Motor neuron (in vitro differentiated cells): ENCODE results near the gene ADAMTS9. TPM values are rescaled to one million over a fixed set of nuclear protein-coding genes. Genes with fewer than 3 reads are reported as not detected.

Experiments
- ATAC-seq, 8 experiments: fragments of 200-7000 bp; cut with Tn5 transposase; replicated peaks in 6 of 8; 2 replicates each; pipeline ENCODE4 v1.8.0; 2021; ENCODE audit warnings: mild to moderate bottlenecking in 8 of 8, moderate library complexity in 8 of 8
- H3K27ac ChIP-seq, 2 donors: fragments of 250-450 bp; sonication (Bioruptor Pico); 2 replicates each; pipeline ENCODE4 v1.9.0; 2021; ENCODE audit warnings: antibody characterized with exemption in 2 of 2, mild to moderate bottlenecking in 2 of 2, moderate library complexity in 1 of 2
- H3K4me1 ChIP-seq, 2 donors: fragments of 250-450 bp; sonication (Bioruptor Pico); replicated peaks in 1 of 2; 2 replicates each; pipeline ENCODE4 v1.6.1; 2021; ENCODE audit warnings: antibody characterized with exemption in 2 of 2, mild to moderate bottlenecking in 2 of 2, moderate library complexity in 1 of 2
- H3K4me3 ChIP-seq, 5 donors: fragments of 250-450 bp; sonication (Bioruptor Pico); 2 replicates each; pipeline ENCODE4 v1.9.0; 2021; ENCODE audit warnings: antibody characterized with exemption in 5 of 5, mild to moderate bottlenecking in 5 of 5, moderate library complexity in 4 of 5
- WGBS, 10 experiments: fragments of 450-650 bp; shearing (Covaris generic); methylation state at CpG; one replicate each; pipeline ENCODE4 v1.0.0; 2022; 5-methylcytosine and 5-hydroxymethylcytosine counted together
- in situ Hi-C, 9 experiments: fragments of 400-800 bp; cut with MboI; loops; one replicate each; pipeline ENCODE4 v1.15.0; 2021; ENCODE audit warnings: low sequenced_read_pairs in 9 of 9, low pct_unique_long_range_greater_than_20kb in 2 of 9; ENCODE audit not compliant: unreplicated experiment in 9 of 9
- total RNA-seq, 8 experiments: library from RNA; unstranded; fragments of 300-600 nt; gene quantifications; 2 replicates each; pipeline versions ENCODE4 v1.2.3 to v1.2.4, GENCODE V29; 2022

The ADAMTS9 gene
- total RNA-seq, 8 experiments from 2014 or later, result 7.6 to 70.6 (median 10.7) TPM

DNA sequence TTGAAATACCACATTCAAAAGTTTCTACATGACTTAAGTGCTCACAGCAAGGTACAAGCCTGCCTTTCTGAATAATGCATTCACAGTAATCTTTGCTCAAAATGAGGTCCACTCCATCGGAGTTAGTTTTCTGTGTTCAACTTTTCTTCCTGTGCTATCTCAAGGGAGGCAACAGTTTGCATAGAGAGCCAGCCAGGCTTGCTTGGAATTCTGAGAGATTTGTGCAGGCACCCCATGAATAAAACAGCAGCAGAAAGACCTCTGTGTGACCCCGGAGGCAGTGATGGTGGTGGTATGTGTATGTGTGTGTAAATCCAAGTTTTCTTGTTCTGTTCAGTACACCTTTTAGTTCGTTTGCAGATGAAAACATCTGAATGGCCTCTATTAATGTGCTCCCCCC lies 124.0 kb downstream of the ADAMTS9 start:
- Histone ChIP-seq H3K4me3 (no peak overlapping the region), H3K4me1 (peaks cover 13 to 27% of the 10 kb centered on the region in 2 donors), H3K27ac (no peak overlapping the region)
- 0 to 22% (median 0%) methylated on average over 1 to 3 of the region's 3 CpGs; no CpG with 5 or more reads in 1 of the 10 experiments for WGBS, 10 experiments
- peak in 7 of 8 experiments; percentile 33 to 72 (median 52) for ATAC-seq
- in situ Hi-C loops, result no loop called here

DNA sequence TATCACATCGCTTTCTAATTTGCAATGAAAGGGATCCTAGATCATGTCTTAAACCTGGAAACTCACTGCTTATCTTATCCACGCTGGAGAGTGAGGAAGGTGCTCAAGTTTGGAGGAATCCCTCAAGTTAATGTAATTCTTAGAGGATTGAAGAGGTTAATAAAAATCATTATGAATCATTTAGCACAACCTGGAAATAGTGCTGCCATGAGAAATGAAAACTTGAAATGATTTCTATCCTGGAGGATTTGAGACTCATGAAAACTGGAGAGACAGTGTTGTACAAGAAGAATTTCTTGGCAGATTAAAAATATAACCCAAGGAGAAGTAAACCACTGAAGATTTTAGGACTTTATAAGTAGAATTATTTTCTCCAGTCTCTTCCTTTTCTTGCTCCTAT lies 125.9 kb downstream of the ADAMTS9 start:
- H3K4me1 ChIP-seq, result peaks cover 13 to 20% of the 10 kb centered on the region in 2 donors
- H3K27ac ChIP-seq, result no peak overlapping the region
- peak in 1 of 8 experiments; percentile 10 for ATAC-seq
- no peak overlapping the region for H3K4me3 ChIP-seq
- in situ Hi-C loops, result no loop called here
- 0 to 100% (median 93%) methylated on average over 1 to 2 of the region's 2 CpGs; no CpG with 5 or more reads in 3 of the 10 experiments for WGBS, 10 experiments

DNA sequence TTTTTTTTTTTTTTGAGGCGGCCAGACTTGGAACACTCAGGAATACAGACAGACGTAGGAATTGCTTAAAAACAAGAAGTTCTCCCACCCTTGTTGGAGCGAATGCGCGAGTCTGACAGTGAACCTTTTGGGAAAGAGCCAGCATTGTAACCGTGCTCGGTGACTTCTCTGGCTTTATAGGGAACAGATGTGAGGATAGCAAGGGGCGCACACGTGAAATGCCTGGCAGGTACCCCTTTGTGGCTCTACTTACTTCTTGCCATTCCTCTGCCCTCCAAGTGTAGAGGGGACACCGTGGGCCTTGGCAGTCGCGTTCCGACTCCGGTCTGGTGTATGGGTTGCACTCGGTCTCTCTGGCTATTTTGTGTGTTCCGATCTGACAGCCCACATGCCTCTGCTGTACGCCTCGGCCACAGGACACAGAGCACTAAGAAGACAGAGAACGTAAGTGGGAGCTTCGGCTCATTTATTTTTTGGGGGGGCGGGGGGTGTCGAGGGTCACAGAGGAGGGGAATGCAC lies 126.4 kb downstream of the ADAMTS9 start:
- peak in 1 of 8 experiments; percentile 66 for ATAC-seq
- in situ Hi-C loops, result no loop called here
- Histone ChIP-seq H3K4me1 (peaks cover 13 to 15% of the 10 kb centered on the region in 2 donors), H3K27ac (no peak overlapping the region), H3K4me3 (no peak overlapping the region)
- 7 to 100% (median 57%) methylated on average over 1 to 8 of the region's 22 CpGs; no CpG with 5 or more reads in 1 of the 10 experiments for WGBS, 10 experiments

DNA sequence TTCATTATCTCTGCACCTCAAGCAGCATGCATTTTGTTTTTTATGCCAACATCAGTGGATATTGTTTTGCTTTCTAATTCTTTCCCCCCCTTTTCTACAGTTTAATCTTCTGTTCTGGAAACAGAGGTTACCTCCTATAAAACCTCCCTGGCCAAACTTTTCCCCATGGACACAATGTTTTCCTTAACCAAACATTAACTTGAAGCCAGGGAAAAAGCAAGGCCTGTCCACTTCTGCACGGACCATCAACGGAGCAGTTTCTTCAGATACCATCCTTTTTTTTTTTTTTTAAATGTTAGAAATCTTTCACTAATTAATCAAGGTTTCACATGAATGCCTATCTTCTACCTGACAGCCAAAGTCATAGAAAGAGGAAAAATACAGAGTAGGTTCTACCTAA lies 127.0 kb downstream of the ADAMTS9 start:
- Histone ChIP-seq H3K4me1 (peaks cover 13 to 14% of the 10 kb centered on the region in 2 donors), H3K27ac (no peak overlapping the region), H3K4me3 (no peak overlapping the region)
- 26 to 100% (median 80%) methylated on average over 1 to 2 of the region's 2 CpGs; no CpG with 5 or more reads in 1 of the 10 experiments for WGBS, 10 experiments
- in situ Hi-C loops, result no loop called here
- ATAC-seq, result no peak

DNA sequence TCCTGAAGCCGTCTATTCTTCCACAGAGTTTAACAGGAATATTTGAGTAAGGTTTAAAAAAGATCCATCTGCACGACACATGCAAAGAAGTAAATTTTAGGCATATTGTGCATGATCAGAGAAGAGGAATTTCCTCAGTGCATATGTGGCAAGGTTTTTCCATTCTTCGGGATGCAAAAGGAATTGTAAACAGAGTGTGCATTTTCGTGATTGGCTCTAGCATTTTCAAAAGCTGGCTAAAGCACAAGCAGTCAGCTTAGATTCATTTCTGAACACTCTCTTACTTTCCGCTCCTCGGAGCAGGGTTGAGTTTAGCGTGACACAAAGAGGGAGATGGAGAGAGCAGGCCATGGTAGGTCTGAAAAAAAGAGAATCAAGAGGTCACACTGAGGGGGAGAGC lies 128.2 kb downstream of the ADAMTS9 start:
- 33 to 94% (median 85%) methylated on average over 3 to 7 of the region's 7 CpGs; no CpG with 5 or more reads in 1 of the 10 experiments for WGBS, 10 experiments
- H3K4me1 ChIP-seq, result peaks cover 13 to 15% of the 10 kb centered on the region in 2 donors
- in situ Hi-C loops, result no loop called here

DNA sequence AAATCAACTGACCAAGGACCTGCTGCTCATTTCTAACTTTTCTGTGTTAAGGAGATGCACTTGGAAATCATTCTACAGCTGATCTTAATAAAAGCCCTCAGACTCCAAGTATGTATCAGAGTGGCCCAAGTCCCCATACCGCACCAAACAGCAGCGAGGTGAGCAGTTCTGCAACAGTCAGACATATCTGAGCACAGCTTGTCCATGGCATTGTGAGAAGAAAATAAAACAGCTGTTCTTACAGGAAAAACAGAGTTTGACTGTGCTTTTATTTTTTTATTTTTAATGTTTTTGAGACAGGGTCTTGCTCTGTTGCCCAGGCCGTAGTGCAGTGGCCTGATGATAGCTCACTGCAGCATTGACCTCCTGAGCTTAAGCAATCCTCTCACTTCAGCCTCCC lies 131.8 kb downstream of the ADAMTS9 start:
- in situ Hi-C loops, result no loop called here
- WGBS, 10 experiments, result 79 to 100% (median 100%) methylated on average over 1 to 3 of the region's 3 CpGs; no CpG with 5 or more reads in 4 of the 10 experiments
- H3K4me3 ChIP-seq, result no peak overlapping the region

More for the DNA sequence above, 128.2 kb downstream of the ADAMTS9 start:
- H3K27ac ChIP-seq, result no peak overlapping the region
- ATAC-seq, result peak in 2 of 8 experiments; percentile 62 to 75
- H3K4me3 ChIP-seq, result no peak overlapping the region

DNA sequence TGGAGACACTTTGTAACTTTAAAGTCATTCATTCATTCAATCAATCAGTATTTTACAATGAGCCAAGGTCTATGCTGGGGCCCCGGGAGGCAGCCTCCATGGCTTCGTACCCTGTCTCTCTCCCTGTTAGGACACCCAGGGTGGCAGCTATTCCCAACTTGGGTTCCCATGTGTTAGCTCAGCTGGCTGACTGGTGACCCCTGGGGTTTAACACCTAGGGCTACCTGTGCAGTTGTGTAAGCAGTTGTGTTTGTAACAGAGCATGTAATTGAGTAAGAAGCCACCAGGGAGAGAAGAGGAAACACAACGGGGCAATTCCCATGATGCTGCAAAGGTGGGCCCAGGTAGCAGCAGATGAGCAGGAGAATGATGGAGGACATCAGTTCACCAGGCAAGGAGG lies 132.4 kb downstream of the ADAMTS9 start:
- H3K4me1 ChIP-seq, result peaks cover 2 to 8% of the 10 kb centered on the region in 2 donors
- no peak overlapping the region for H3K27ac ChIP-seq
- WGBS, 10 experiments, result 0 to 100% (median 97%) methylated on average over 1 to 3 of the region's 3 CpGs; no CpG with 5 or more reads in 2 of the 10 experiments
- no peak overlapping the region for H3K4me3 ChIP-seq
- ATAC-seq, result no peak
- in situ Hi-C loops, result no loop called here

More for the DNA sequence above, 131.8 kb downstream of the ADAMTS9 start:
- Histone ChIP-seq H3K27ac (no peak overlapping the region), H3K4me1 (peaks cover 2 to 8% of the 10 kb centered on the region in 2 donors)
- ATAC-seq, result no peak

DNA sequence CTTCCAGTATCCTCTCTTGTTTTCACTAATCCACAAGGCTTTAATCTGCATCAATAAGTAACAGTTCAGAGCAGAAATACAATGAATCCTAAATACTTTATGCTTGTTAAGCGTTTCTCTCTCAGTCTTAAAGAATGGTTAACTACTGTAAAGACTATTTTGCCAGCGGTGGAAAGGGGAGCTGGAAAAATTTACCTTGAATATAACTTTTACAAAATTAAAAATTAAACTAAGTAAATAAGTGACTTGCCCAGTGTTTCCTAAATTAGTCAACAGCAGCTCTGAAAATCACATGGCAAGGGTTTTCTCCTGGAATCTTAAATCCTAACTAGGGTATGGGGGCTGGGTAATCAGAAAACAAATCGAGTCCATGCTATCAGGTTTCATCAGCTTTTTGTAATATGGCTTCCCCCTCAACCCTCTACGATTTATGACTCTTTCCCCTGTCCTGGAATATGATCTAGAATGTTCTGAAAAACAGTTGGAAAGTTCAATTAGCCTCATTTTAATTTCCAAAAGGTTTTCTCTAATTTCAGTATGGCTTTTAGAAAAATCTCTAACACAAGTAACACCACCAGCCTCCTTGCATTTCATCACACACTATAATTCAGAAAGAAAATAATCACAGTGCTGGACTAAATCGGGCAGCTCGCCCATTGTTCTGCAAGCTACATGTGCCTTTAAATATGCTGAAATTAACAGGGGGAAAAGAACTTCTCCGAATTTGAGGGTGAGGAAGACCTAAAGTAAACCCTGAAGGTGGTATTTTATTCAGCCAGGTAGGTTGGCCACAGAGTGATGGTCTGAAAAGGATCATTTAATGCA lies 133.5 kb downstream of the ADAMTS9 start:
- WGBS, 10 experiments, result 26 to 100% (median 68%) methylated on average over 2 to 7 of the region's 7 CpGs
- ATAC-seq, result no peak
- Histone ChIP-seq H3K4me1 (peaks cover under 1 to 8% of the 10 kb centered on the region in 2 donors), H3K4me3 (no peak overlapping the region), H3K27ac (no peak overlapping the region)
- in situ Hi-C loops, result no loop called here

DNA sequence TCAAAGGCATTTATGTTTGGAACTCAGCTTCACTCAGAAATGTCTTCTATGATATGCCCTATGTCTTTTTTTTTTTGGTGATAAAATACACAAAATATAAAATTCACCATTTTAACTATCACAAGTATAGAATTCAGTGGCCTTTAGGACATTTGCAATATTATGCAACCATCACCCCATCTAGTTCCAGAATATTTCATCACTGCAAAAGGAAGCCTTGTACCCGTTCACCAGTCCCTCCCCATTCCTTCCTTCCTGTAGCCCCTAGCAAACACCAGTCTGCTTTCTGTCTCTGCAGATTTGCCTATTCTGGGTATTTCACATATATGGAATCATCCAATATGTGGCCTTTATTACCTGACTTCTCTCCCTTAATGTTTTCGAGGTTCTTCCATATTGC lies 134.8 kb downstream of the ADAMTS9 start:
- H3K4me3 ChIP-seq, result no peak overlapping the region
- no peak overlapping the region for H3K27ac ChIP-seq
- peaks cover 0 to 8% of the 10 kb centered on the region in 2 donors for H3K4me1 ChIP-seq
- in situ Hi-C loops, result no loop called here
- WGBS, 10 experiments, result 44 to 100% (median 79%) methylated on average over 1 to 2 of the region's 2 CpGs; no CpG with 5 or more reads in 3 of the 10 experiments
- ATAC-seq, result no peak

DNA sequence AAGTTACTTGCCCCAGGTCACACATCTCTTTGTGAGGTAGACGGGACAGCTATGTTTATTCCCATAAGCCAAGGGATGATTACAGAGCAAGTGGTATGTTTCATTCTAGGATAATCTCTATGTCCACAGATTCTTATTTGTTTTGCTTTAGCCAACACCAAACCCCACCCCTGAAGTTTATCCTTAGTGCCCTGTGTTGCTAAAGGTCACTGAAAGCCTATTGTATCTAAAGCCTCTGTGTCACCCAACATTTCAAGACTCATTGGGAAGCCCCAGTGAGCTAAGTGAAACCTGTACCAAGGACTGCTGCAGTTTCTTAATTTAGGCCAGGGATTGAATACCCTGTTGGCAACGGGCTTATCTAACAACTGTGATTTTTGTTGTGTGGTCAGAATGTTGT lies 135.6 kb downstream of the ADAMTS9 start:
- ATAC-seq, result peak in 1 of 8 experiments; percentile 41
- Histone ChIP-seq H3K4me3 (no peak overlapping the region), H3K4me1 (peaks cover 3 to 9% of the 10 kb centered on the region in 2 donors), H3K27ac (no peak overlapping the region)
- 50 to 100% (median 80%) methylated on average over 1 to 2 of the region's 2 CpGs; no CpG with 5 or more reads in 3 of the 10 experiments for WGBS, 10 experiments
- in situ Hi-C loops, result no loop called here

DNA sequence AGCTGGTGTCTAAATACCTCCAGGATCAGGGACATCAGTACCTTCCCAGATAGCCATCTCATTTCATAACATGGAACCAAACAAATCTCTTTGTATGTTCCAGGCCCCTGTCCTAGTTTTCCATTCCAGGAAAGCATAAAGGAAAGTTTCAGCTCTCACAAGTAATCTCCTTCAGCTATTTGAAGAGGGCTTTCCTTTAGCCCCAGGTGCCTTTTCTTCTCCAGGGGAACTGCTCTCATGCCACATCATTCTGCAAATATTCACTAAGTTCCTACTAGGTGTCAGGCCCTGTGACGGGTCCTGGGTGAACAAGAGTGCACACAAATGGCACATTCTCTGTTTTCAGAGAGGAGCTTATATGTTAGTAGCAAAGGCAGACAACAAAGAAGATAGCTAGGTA lies 136.1 kb downstream of the ADAMTS9 start:
- Histone ChIP-seq H3K4me1 (peaks cover 8 to 14% of the 10 kb centered on the region in 2 donors), H3K27ac (no peak overlapping the region), H3K4me3 (no peak overlapping the region)
- ATAC-seq, result no peak
- in situ Hi-C loops, result no loop called here
- WGBS, 10 experiments, result 90 to 100% (median 100%) methylated on average over 1 of the region's 1 CpG; no CpG with 5 or more reads in 6 of the 10 experiments

DNA sequence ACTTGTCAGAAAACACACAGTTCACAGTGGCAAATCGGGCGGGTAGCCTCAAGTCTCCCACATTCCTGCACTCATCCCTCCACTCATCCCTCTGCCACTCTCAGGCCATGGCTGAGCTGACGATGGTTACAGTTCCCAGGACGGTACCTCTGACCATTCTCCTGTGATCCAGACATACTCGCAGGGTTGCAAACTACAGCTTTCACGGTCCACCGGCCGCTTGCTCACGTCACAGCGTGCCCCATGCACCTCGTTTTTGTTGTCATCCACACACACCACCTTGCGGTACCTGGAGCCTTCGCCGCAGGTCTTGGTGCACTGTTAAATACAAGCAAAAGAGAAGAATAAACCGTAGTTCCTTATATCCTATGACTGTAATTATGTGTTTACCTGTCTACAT lies 137.1 kb downstream of the ADAMTS9 start:
- Histone ChIP-seq H3K27ac (no peak overlapping the region), H3K4me1 (peaks cover 10 to 16% of the 10 kb centered on the region in 2 donors), H3K4me3 (no peak overlapping the region)
- no peak for ATAC-seq
- 58 to 100% (median 95%) methylated on average over 4 to 13 of the region's 15 CpGs; no CpG with 5 or more reads in 1 of the 10 experiments for WGBS, 10 experiments
- in situ Hi-C loops, result no loop called here

DNA sequence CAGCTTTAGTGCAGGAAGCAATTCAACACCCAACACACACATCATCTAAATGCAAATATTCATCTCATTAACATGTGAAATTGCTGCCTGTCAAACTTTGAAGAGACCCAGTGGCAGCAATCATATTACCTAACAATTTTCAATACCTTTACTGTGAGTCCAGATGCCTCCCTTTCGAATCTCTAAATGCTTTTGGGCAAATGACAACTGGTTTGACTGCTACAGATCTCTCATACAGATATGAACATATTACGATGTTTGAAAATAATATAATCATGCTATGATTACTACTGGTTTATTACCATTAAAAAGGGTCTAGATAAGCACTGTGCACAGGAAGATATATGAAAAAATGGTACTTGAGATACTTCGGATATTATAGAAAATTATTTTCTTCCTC lies 137.9 kb downstream of the ADAMTS9 start:
- no peak overlapping the region for H3K27ac ChIP-seq

More for the DNA sequence above, 137.9 kb downstream of the ADAMTS9 start:
- Histone ChIP-seq H3K4me3 (no peak overlapping the region), H3K4me1 (peaks cover 10 to 16% of the 10 kb centered on the region in 2 donors)
- peak in 2 of 8 experiments; percentile 43 to 57 for ATAC-seq
- WGBS, 10 experiments, result 74 to 100% (median 92%) methylated on average over 1 to 3 of the region's 3 CpGs; no CpG with 5 or more reads in 1 of the 10 experiments
- in situ Hi-C loops, result loop anchor here in 6 of 9 experiments (25.0 kb wide), 5 partner anchors 687 to 1637 kb away; no protein-coding TSS in a partner anchor
